NCI-H2029 (cell line): ENCODE results near the gene RABL6.
A peak's percentile ranks its signal among the peaks of the same experiment; 100 is the strongest.
"Not testable (repeated sequence)": the region's sequence is repeated elsewhere in the genome, so short reads cannot be mapped to it uniquely, and the experiment has no call there.

Experiments
- DNase-seq: peaks from one replicate; lab custom pipeline; 2025; lab: John Stamatoyannopoulos, UW

Gene RABL6

GRCh38 chr9:136807281-136808074, at the start of gene RABL6:
Gene RABL6, plus strand, starts transcription at chr9:136807948. Its CDS starts 249 bp downstream, at chr9:136808197.
- DNase-seq: peak; percentile 56

GRCh38 chr9:136759001-136759400, 48.7 kb upstream of the RABL6 start:
- DNase-seq: no peak

GRCh38 chr9:136759436-136760325, 48.1 kb upstream of the RABL6 start:
- DNase-seq: no peak

GRCh38 chr9:136760424-136760823, 47.3 kb upstream of the RABL6 start:
- no peak for DNase-seq

GRCh38 chr9:136760834-136761544, 46.8 kb upstream of the RABL6 start:
- not testable (repeated sequence) for DNase-seq

GRCh38 chr9:136761545-136761981, 46.2 kb upstream of the RABL6 start:
- no peak for DNase-seq

GRCh38 chr9:136762221-136762691, 45.5 kb upstream of the RABL6 start:
- no peak for DNase-seq

GRCh38 chr9:136762915-136763648, 44.7 kb upstream of the RABL6 start:
- DNase-seq: peak; percentile 40

GRCh38 chr9:136763649-136764035, 44.1 kb upstream of the RABL6 start:
- DNase-seq: no peak

- DNase-seq: peak; percentile 62
Observed at GRCh38 chr9:136764301-136764891, 43.4 kb upstream of the RABL6 start, which contains the start of gene LCN15. Gene LCN15, minus strand, starts transcription at chr9:136764518. Its CDS starts 30 bp downstream, at chr9:136764488.

- no peak for DNase-seq
Observed at GRCh38 chr9:136765041-136765440, 42.7 kb upstream of the RABL6 start.

GRCh38 chr9:136765745-136766409, 41.9 kb upstream of the RABL6 start:
- not testable (repeated sequence) for DNase-seq

- DNase-seq: peak; percentile 81
Observed at GRCh38 chr9:136766410-136767120, 41.2 kb upstream of the RABL6 start.

GRCh38 chr9:136769710-136770191, 38.0 kb upstream of the RABL6 start:
- DNase-seq: no peak

GRCh38 chr9:136771907-136772415, 35.8 kb upstream of the RABL6 start:
- DNase-seq: no peak

- DNase-seq: peak; percentile 17
Observed at GRCh38 chr9:136773386-136774044, 34.2 kb upstream of the RABL6 start.

GRCh38 chr9:136774416-136775045, 33.2 kb upstream of the RABL6 start:
- DNase-seq: no peak

GRCh38 chr9:136775191-136775590, 32.6 kb upstream of the RABL6 start:
- DNase-seq: no peak
